Measurements from ENCODE around the gene OS9.

OS9 gene

GRCh38 chr12:57735952-57736740, 42.2 kb downstream of the OS9 start:
- no peak for DNase-seq (ENCODE audit: low read depth)

GRCh38 chr12:57736741-57737466, 43.0 kb downstream of the OS9 start:
- no peak for DNase-seq (ENCODE audit: low read depth)

- no peak for DNase-seq (ENCODE audit: low read depth)
Observed at GRCh38 chr12:57737467-57738460, 43.8 kb downstream of the OS9 start.

- DNase-seq (ENCODE audit: low read depth): no peak
Observed at GRCh38 chr12:57738661-57739237, 44.8 kb downstream of the OS9 start, which contains the start of gene AGAP2. AGAP2 (minus strand) TSS chr12:57738742; CDS start chr12:57738246, 496 bp downstream.

- DNase-seq (ENCODE audit: low read depth): no peak
Observed at GRCh38 chr12:57739387-57739786, 45.5 kb downstream of the OS9 start.

- no peak for DNase-seq (ENCODE audit: low read depth)
Observed at GRCh38 chr12:57739914-57740538, 46.1 kb downstream of the OS9 start.

GRCh38 chr12:57740656-57741412, 46.9 kb downstream of the OS9 start:
- DNase-seq (ENCODE audit: low read depth): peak; percentile 41

GRCh38 chr12:57741413-57741789, 47.5 kb downstream of the OS9 start:
- DNase-seq (ENCODE audit: low read depth): no peak

- DNase-seq (ENCODE audit: low read depth): peak; percentile 51
Observed at GRCh38 chr12:57741844-57742738, 48.2 kb downstream of the OS9 start.

- no peak for DNase-seq (ENCODE audit: low read depth)
Observed at GRCh38 chr12:57743769-57744168, 49.8 kb downstream of the OS9 start.

- peak; percentile 61 for DNase-seq (ENCODE audit: low read depth)
Observed at GRCh38 chr12:57744194-57744776, 50.4 kb downstream of the OS9 start.

- DNase-seq (ENCODE audit: low read depth): peak; percentile 91
Observed at GRCh38 chr12:57744777-57745484, 51.0 kb downstream of the OS9 start, which contains the start of gene TSPAN31. TSPAN31 (plus strand) TSS chr12:57745039; CDS start chr12:57745155, 116 bp downstream.

GRCh38 chr12:57745485-57745881, 51.6 kb downstream of the OS9 start:
- no peak for DNase-seq (ENCODE audit: low read depth)

- no peak for DNase-seq (ENCODE audit: low read depth)
Observed at GRCh38 chr12:57746025-57746424, 52.1 kb downstream of the OS9 start.

GRCh38 chr12:57749061-57749460, 55.1 kb downstream of the OS9 start:
- DNase-seq (ENCODE audit: low read depth): no peak

- no peak for DNase-seq (ENCODE audit: low read depth)
Observed at GRCh38 chr12:57750561-57751431, 56.9 kb downstream of the OS9 start.

GRCh38 chr12:57751432-57751787, 57.5 kb downstream of the OS9 start:
- no peak for DNase-seq (ENCODE audit: low read depth)
